Superior temporal gyrus (tissue), 1 donor: Measurements from ENCODE around the gene SLC25A47.
"Not testable (repeated sequence)": the region's sequence is repeated elsewhere in the genome, so short reads cannot be mapped to it uniquely, and the experiment has no call there.

Experiments
- DNase-seq: peaks from one replicate; pipeline ENCODE4 v3.0.0-alpha.2; 2016; ENCODE audit errors: extremely low spot score

SLC25A47 gene

GRCh38 chr14:100323121-100323941 is at the start of gene SLC25A47:
SLC25A47 (plus strand) TSS chr14:100323339; CDS start chr14:100323415, 76 bp downstream.
- no peak for DNase-seq

- DNase-seq, result no peak
Measured at GRCh38 chr14:100274250-100274649, 48.9 kb upstream of the SLC25A47 start.

GRCh38 chr14:100275214-100275613 is 47.9 kb upstream of the SLC25A47 start:
- no peak for DNase-seq

GRCh38 chr14:100278702-100279101 is 44.4 kb upstream of the SLC25A47 start:
- no peak for DNase-seq

GRCh38 chr14:100279133-100279532 is 44.0 kb upstream of the SLC25A47 start:
- no peak for DNase-seq

GRCh38 chr14:100279563-100279962 is 43.6 kb upstream of the SLC25A47 start:
- no peak for DNase-seq

- no peak for DNase-seq
Measured at GRCh38 chr14:100281286-100282082, 41.7 kb upstream of the SLC25A47 start.

- no peak for DNase-seq
Measured at GRCh38 chr14:100282083-100282350, 41.1 kb upstream of the SLC25A47 start.

GRCh38 chr14:100282766-100283419 is 40.2 kb upstream of the SLC25A47 start:
- DNase-seq, result no peak

GRCh38 chr14:100283436-100283835 is 39.7 kb upstream of the SLC25A47 start:
- not testable (repeated sequence) for DNase-seq

GRCh38 chr14:100283984-100284881 is 38.9 kb upstream of the SLC25A47 start:
- no peak for DNase-seq

- peak; percentile 63 for DNase-seq
Measured at GRCh38 chr14:100285021-100285912, 37.9 kb upstream of the SLC25A47 start.

GRCh38 chr14:100285913-100286400 is 37.2 kb upstream of the SLC25A47 start:
- no peak for DNase-seq

- DNase-seq, result no peak
Measured at GRCh38 chr14:100286484-100287191, 36.5 kb upstream of the SLC25A47 start.

GRCh38 chr14:100287202-100287997 is 35.7 kb upstream of the SLC25A47 start:
- DNase-seq, result no peak

GRCh38 chr14:100287998-100288295 is 35.2 kb upstream of the SLC25A47 start:
- DNase-seq, result not testable (repeated sequence)

- no peak for DNase-seq
Measured at GRCh38 chr14:100288382-100289185, 34.6 kb upstream of the SLC25A47 start.

GRCh38 chr14:100289916-100290606 is 33.1 kb upstream of the SLC25A47 start:
- no peak for DNase-seq
